DOHH2 (cell line): ENCODE measurements around the gene SCAP.

Source experiments
- EZH2phosphoT487 ChIP-seq: fragments of 200-600 bp; sonication (generic); IDR thresholded peaks from 2 replicates; pipeline ENCODE4 v1.6.1; 2017; ENCODE audit warnings: borderline replicate concordance, mild to moderate bottlenecking, antibody characterized with exemption, low read length, moderate library complexity, mixed read lengths
- TF ChIP-seq, protein P1 (sequence below): fragments of 200-600 bp; sonication (generic); IDR thresholded peaks from one replicate; pipeline ENCODE4 v1.5.1; 2014; ENCODE audit warnings: antibody characterized with exemption, mild to moderate bottlenecking, low read depth, low read length; ENCODE audit not compliant: poor library complexity, severe bottlenecking

DNA sequence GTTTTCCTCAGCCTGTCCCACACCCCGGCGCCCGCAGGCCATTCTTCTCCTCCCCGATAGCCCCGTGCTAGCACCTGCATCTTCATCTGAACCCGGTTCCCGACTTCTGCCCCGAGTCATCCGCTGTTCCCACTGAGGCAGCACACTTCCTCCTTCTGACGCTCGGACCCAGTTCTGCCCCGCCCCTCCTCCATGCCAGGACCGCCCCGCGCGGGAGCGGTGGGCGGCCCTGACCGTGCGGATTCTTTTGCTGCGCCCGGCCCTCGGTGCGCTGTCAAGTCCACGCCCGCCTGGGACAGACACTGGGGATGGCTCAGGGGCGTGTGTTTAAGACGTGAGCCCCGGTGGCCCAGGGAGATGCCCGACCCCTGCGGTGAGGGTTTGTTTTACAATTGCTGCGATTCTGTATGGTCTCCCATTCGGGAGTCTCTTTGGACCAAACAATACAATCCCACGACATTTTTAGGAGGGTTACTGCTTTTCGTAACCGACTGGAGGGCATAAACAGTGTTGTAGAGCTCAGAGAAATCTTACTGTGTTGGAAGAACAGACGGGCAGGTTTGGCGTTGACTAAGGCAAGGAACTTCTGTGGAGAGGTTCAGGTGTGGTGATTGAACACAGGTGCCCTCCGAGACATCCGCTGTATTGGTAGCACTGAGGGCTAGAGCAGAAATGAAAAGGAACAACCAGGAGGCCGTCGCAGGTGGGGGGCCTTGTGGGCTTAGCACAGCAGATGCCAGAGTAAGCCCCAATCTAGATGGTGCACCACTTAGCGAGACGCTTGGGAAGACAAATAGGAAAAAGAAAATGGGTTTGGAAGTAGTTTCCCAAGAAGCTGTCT, 94.2 kb downstream of the SCAP start:
- TF ChIP-seq, protein P1, sequence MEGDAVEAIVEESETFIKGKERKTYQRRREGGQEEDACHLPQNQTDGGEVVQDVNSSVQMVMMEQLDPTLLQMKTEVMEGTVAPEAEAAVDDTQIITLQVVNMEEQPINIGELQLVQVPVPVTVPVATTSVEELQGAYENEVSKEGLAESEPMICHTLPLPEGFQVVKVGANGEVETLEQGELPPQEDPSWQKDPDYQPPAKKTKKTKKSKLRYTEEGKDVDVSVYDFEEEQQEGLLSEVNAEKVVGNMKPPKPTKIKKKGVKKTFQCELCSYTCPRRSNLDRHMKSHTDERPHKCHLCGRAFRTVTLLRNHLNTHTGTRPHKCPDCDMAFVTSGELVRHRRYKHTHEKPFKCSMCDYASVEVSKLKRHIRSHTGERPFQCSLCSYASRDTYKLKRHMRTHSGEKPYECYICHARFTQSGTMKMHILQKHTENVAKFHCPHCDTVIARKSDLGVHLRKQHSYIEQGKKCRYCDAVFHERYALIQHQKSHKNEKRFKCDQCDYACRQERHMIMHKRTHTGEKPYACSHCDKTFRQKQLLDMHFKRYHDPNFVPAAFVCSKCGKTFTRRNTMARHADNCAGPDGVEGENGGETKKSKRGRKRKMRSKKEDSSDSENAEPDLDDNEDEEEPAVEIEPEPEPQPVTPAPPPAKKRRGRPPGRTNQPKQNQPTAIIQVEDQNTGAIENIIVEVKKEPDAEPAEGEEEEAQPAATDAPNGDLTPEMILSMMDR, result no peak
- TF ChIP-seq EZH2phosphoT487, result no peak
